Smooth muscle cell of the brain vasculature (primary cell): ENCODE data around the gene ALK.
A peak's percentile ranks its signal among the peaks of the same experiment; 100 is the strongest.

ENCODE experiments used
- DNase-seq: peaks from one replicate; pipeline ENCODE4 v3.0.0-alpha.2; 2012; ENCODE audit warnings: low read depth, low spot score

The ALK gene

GRCh38 chr2:29796446-29796845 is 124.9 kb downstream of the ALK start:
- DNase-seq: no peak

- no peak for DNase-seq
These were observed 131.4 kb downstream of the ALK start for GRCh38 chr2:29789911-29790485.

GRCh38 chr2:29787473-29788465 is 133.6 kb downstream of the ALK start:
- no peak for DNase-seq

- DNase-seq: no peak
These were observed 135.0 kb downstream of the ALK start for GRCh38 chr2:29786361-29786760.

- DNase-seq: no peak
These were observed 137.7 kb downstream of the ALK start for GRCh38 chr2:29783666-29784065.

- no peak for DNase-seq
These were observed 138.6 kb downstream of the ALK start for GRCh38 chr2:29782549-29783458.

- no peak for DNase-seq
These were observed 139.3 kb downstream of the ALK start for GRCh38 chr2:29782087-29782486.

GRCh38 chr2:29780906-29781305 is 140.5 kb downstream of the ALK start:
- DNase-seq: peak; percentile 12

- no peak for DNase-seq
These were observed 144.2 kb downstream of the ALK start for GRCh38 chr2:29777161-29777560.

GRCh38 chr2:29776406-29776805 is 145.0 kb downstream of the ALK start:
- no peak for DNase-seq

- DNase-seq: no peak
These were observed 145.4 kb downstream of the ALK start for GRCh38 chr2:29775937-29776336.

GRCh38 chr2:29774624-29775023 is 146.8 kb downstream of the ALK start:
- DNase-seq: no peak

GRCh38 chr2:29770846-29771245 is 150.5 kb downstream of the ALK start:
- DNase-seq: no peak

GRCh38 chr2:29769847-29770246 is 151.5 kb downstream of the ALK start:
- DNase-seq: no peak

GRCh38 chr2:29767606-29768335 is 153.6 kb downstream of the ALK start:
- DNase-seq: no peak

- DNase-seq: no peak
These were observed 155.2 kb downstream of the ALK start for GRCh38 chr2:29766191-29766590.

GRCh38 chr2:29765721-29766120 is 155.7 kb downstream of the ALK start:
- DNase-seq: no peak

GRCh38 chr2:29763371-29763770 is 158.0 kb downstream of the ALK start:
- no peak for DNase-seq

GRCh38 chr2:29762239-29762638 is 159.1 kb downstream of the ALK start:
- no peak for DNase-seq

GRCh38 chr2:29761278-29761677 is 160.1 kb downstream of the ALK start:
- DNase-seq: no peak

- no peak for DNase-seq
These were observed 161.4 kb downstream of the ALK start for GRCh38 chr2:29760008-29760407.
